HG03575 (cell line): ENCODE results near the gene DGKI.

ENCODE experiments used
- ATAC-seq: cut with Tn5 transposase; IDR thresholded peaks from one replicate; pipeline ENCODE4 v1.9.1; 2021; ENCODE audit not compliant: unreplicated experiment, insufficient number of reproducible peaks, low FRiP score; ENCODE audit errors: extremely low read depth

The DGKI gene

DNA sequence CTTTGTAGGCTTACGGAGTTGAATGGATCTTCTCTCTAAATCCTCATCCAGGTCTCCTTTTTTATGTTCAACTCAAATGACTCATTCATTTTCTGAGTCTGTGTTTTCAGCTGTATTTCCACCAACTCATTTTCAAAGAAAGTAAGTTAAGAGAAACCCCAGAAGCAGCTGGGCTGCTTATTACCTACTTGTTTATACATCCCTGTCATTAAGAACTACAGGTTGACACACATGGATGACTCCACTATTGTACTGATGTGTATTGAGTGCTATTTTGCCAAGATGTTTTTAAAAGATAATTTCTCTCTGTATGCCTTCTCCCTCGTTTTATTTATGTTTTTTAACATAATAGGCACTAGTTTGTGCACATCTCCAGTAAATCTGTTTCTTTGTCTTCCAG is 41.9 kb downstream of the DGKI start:
- no peak for ATAC-seq

DNA sequence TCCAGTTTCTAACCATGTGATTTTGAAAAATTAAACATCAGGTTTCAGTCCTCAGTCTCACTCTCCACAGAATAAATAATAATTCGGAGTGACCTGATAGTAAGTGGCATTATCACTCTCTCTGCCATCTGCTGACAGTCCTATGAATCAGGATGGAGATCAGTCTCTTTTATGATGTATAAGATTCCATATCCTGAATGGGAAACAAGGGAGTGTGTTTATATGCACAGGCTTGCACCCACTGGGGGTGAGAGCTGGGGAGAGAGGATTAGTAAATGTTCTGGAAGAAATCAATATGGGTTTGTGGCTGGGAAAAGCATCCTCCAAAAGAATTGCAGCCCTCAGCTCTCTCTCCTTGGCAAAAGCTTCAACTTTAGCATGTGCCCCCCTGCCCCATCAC is 45.3 kb downstream of the DGKI start:
- no peak for ATAC-seq

- no peak for ATAC-seq
These were observed 45.8 kb downstream of the DGKI start for GRCh38 chr7:137801003-137801402.

GRCh38 chr7:137798073-137798763 is 48.6 kb downstream of the DGKI start:
- peak; percentile 89 for ATAC-seq

- ATAC-seq = no peak
These were observed 51.6 kb downstream of the DGKI start for GRCh38 chr7:137795211-137795610.

DNA sequence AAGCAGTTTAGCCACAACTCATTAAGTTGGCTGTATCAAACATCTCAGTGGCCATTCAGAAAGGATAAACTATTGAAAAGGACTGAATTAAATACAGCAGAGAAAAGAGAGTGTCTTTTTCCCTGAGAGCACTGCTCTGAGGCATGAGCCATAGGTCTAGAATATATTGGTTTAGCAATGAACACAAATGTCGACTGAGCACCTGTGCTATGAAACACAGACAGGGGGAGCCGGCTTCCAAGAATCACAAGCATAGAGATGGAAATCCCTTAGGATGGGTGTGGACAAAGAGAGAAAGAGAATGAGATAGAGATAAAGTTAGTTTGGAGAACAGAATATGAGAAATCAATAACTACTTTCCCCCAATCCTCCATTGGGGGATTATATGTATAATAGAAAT is 54.8 kb downstream of the DGKI start:
- no peak for ATAC-seq

- no peak for ATAC-seq
These were observed 55.9 kb downstream of the DGKI start for GRCh38 chr7:137790828-137791227.

DNA sequence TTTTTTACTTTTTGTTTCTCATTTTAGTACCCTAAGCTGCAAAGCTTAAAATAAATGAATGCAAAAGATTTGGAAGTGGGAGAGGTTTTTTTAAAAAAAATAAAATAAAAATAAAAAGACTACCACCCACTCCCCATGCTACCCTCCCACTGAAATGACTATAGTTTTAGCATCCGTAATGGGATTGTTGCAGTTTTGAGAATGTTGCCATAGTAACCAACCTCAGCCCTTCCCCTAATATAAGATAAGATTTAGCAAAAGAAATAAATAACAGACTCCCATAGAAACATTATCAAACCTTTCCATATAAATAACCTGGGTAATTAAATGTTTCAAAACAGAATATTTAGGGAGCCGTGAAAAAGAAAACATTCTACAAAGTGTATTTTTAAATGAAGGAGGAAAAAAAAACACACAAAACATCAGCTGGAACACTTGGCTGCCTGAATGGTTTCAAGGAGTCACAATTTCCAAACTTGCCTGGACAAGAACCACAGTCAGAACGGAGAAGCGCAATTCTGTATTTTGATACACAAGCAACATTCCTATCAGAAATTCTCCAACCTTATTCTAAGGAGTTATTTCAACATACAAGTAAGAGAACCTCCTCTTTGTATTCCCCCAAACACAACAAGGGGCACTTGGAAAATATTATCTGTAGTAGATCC is 57.4 kb downstream of the DGKI start:
- no peak for ATAC-seq

DNA sequence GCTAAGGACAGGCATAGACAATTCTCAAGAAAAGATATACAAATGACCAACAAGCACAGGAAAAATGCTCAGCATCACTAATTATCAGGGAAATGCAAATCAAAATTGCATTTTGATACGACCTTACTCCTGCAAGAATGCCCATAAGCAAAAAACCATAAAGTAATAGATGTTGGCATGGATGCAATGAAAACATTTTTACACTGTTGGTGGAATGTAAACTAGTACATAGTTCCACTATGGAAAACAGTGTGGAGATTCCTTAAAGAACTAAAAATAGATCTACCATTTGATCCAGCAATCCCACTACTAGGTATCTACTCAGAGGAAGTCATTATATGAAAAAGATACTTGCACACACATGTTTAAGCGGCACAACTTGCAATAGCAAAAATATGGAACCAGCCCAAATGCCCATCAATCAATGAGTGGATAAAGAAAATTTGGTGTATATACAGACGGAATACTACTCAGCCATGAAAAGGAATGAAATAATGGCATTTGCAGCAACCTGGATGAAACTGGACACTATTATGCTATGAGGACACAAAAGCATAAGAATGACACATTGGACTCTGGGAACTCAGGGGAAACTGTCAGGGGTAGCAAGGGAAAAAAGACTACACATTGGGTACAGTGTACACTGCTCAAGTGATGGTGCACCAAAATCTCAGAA is 59.3 kb downstream of the DGKI start:
- ATAC-seq = no peak

DNA sequence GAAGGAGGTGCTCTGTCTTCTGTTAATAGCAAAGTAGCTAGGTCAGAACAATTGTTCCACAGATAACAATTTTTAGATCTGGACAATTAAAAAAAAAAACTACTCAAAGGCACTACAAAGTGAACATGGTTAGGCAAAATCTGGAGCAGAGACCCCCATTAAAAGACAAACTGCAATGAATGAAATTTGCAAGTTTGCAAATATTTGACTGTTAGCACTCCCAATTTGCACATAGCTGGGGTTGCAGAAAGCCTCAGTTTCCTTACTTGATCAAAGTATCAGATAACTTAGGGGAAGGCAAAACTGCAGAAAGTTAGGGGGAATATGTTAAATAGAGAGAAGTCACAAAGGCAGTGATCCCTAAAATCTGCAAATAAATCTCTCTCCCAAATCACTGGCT is 68.3 kb downstream of the DGKI start:
- ATAC-seq = no peak

DNA sequence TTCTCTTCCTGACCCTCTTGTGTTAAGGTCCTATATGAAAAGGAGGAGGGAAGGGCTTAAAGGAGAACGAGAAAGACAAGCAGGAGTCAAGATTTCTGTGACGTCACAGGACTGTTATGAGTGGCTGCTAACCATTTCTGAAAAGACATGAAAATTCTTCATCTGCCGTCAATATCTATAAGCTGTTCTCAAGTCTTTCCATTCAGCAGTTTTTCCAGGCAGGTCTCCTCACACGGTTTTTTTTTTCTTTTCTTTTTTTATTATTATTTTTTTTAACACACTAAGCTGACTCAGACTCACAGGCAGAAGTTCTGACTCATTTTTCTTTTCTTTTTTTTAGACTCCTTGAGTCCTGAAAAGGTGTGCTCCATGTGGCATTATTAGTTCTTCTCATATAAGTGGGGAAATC is 72.0 kb downstream of the DGKI start:
- ATAC-seq = no peak

DNA sequence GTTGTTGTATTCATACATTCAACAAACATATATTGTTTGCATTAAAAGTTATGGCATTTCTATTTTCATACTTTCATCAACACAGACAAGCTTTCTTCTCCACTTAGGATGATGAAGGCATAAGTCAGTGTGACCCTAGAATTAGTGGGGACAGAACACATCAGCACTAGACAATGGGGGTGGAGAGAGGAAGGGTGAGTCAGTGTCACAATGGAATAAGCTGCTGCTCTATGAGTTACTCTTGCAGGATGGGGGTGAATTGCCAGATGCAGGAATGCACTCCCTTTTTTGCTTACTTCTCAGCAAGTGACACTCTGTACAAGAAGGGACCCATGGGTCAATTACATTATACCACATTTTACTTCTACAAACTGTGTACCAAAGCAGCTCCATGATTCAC is 74.0 kb downstream of the DGKI start:
- ATAC-seq = no peak

DNA sequence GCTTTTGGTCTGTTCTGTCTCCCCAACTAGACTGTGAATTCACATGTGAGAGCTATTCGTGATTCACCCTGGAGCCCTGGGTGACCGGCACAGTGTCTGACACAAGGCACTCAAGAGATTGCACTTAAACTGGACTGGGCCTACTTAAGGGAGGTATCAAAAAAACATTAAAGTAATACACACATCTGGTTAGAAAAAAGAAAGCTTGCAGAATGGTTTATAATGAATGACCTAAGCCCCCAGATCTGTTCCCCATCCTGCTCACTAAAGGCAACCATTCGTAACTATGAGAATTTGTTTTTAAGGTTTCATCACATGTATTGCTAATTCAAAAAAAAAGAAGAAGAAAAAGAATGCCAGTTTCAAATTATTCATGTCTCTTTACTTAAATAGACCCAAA is 74.5 kb downstream of the DGKI start:
- no peak for ATAC-seq

GRCh38 chr7:137771679-137772078 is 75.1 kb downstream of the DGKI start:
- ATAC-seq = no peak

DNA sequence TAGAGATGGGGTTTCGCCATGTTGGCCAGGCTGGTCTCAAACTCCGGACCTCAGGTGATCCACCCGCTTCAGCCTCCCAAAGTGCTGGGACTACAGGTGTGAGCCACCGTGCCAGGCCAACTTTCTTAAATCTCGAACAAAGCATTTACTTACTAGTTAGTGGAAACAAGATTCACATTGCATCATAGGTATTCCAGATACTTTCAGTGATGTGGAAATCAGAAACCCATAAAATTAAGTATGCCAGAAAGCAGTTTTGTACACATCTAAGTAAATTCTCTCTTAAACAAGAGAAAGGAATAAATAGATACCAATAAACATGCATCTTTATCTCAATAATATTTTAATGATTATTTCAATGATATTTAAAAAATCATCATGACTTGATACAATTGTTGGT is 75.5 kb downstream of the DGKI start:
- no peak for ATAC-seq

GRCh38 chr7:137768366-137768765 is 78.4 kb downstream of the DGKI start:
- ATAC-seq = no peak

DNA sequence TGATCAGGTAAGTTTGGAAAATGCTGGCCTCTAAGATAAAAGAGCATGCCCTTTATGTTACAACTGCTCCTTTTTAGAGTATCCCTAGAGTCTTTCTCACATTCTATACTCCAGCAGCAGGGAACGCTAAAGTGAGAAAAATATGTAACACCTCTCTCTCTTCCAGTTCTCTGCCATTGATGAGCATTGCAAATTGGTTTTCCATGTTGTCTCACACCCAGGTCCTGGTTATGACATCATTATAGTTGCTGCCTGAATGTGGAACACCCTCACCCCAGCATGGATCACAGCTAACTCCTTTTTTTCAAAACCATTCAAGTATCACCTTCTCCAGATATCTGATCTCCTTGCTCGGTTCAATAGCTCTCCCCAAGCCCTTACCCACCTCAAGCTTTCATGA is 84.4 kb downstream of the DGKI start:
- no peak for ATAC-seq

GRCh38 chr7:137760111-137760510 is 86.7 kb downstream of the DGKI start:
- ATAC-seq = no peak

DNA sequence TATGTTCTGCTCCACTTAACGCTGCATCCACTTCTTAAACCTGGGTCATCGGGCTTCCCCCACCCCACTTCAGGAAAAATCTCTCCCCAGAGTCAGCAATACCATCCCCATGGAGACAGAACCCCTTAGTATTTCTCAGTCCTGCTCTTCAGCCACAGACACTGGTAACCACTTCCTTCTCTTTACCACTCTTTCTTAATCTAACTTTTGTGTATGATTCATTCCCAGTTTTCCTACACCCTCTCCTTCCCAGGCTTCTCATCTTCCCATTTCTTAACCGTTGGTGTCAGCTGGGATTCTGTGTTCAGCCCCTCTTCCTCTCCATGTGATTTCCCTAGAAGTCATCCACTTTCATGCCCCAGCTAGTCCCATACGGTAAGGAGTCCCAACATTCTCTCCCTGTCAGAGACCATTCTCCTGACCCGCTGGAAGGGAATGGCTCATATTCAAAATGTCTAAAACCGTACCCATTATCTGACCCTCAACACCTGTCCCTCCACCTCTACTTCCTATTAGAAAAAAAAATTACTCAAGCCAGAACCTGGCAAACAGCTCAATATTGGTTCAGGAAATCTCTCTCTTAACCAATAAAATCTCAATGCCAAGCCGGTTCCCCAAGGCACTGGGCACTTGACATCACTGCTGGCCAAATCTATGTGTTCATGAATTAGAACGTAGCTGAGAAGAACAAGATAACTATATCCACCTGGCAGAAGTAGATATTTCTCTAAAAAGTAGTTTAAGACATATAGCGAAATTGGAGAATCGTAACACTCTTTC is 89.4 kb downstream of the DGKI start:
- ATAC-seq = no peak
